ENCODE measurements around the gene DOHH. TPM values are rescaled to one million over a fixed set of nuclear protein-coding genes. Genes with fewer than 3 reads are reported as not detected.

The DOHH gene
- total and polyA plus RNA-seq, 9 of the 15 experiments (the other 6 are each of a cell fraction or from before 2014, with no cell fraction given), result 0.14 to 47.2 (median 5.1) TPM

GRCh38 chr19:3468211-3468610 lies 32.3 kb downstream of the DOHH start (continued):
- no peak for TF ChIP-seq TAF9B (IDR thresholded peaks at IDR 0.05; ENCODE audit: partially characterized antibody)
- no peak for TF ChIP-seq MYC (IDR thresholded peaks at IDR 0.05; ENCODE audit: low read depth, low read length)
- no peak for TF ChIP-seq MYC (CRISPR knock-in tag; IDR thresholded peaks at IDR 0.05; ENCODE audit: borderline replicate concordance, low read depth)
- TF ChIP-seq TBL1XR1 (IDR thresholded peaks at IDR 0.05; ENCODE audit: low read length in 2 of 2), result no peak
- TF ChIP-seq ZNF121 (CRISPR knock-in tag; conservative IDR thresholded peaks at IDR 0.05), result no peak
- TF ChIP-seq MIER1 (IDR thresholded peaks at IDR 0.05; ENCODE audit: low read depth), result no peak
- no peak for TF ChIP-seq KDM2B (CRISPR knock-in tag; IDR thresholded peaks at IDR 0.05)
- no peak for TF ChIP-seq ARNT (IDR thresholded peaks at IDR 0.05)
- no peak for TF ChIP-seq MTA3 (IDR thresholded peaks at IDR 0.05; ENCODE audit: borderline replicate concordance)
- 0 out of 2 replicates have a peak, but pooled peaks have one; percentile 56 for TF ChIP-seq SUPT5H (IDR thresholded peaks at IDR 0.05)

GRCh38 chr19:3467437-3468198 lies 32.9 kb downstream of the DOHH start:
- no peaks in the 10 kb centered on the region for H3K79me2 ChIP-seq (ENCODE audit: control insufficient read depth, insufficient read depth, low read length)
- peaks cover 0 to 37% of the 10 kb centered on the region in 2 experiments; a peak in 2 of 5 replicates for H3K4me1 ChIP-seq (replicated peaks in 1 of 2; ENCODE audit: control insufficient read depth in 2 of 2, insufficient read depth in 2 of 2, low read length in 2 of 2)
- H3K9ac ChIP-seq (ENCODE audit: insufficient read depth in 1 of 2, low read depth in 2 of 2, low read length in 2 of 2), result no peak overlapping the region
- FAIRE-seq (no peak), DNase-seq (ENCODE audit: extremely low read depth in 1 of 4, low spot score in 3 of 4) (peak in 2 of 4 experiments; percentile 17 to 54), ATAC-seq (no peak)
- no peaks in the 10 kb centered on the region for H3K27me3 ChIP-seq (ENCODE audit: control insufficient read depth in 2 of 2, insufficient read depth in 2 of 2, low read length in 2 of 2)
- no peak overlapping the region for H3K27ac ChIP-seq (ENCODE audit: extremely low read depth, low read depth, low read length)
- in situ Hi-C loops (cut with MboI) (no loop called here), intact Hi-C loops (cut with micrococcal nuclease) (no loop called here)
- WGBS (ENCODE audit: insufficient coverage, low coverage, missing lambda C conversion rate), result 87% methylated on average over 9 of the region's 10 CpGs
- ChIA-PET POLR2A (no interaction called here), CTCF (ENCODE audit: low intra/inter-chr PET ratio) (no interaction called here)
- H3K36me3 ChIP-seq (ENCODE audit: control insufficient read depth, insufficient read depth, low read length), result peaks cover 13% of the 10 kb centered on the region; the same call in 1 of the 3 replicates
- no peak overlapping the region for H2AFZ ChIP-seq (ENCODE audit: low read depth, low read length)
- no peak overlapping the region for H3K4me2 ChIP-seq (ENCODE audit: insufficient read depth, low read length)
- no peaks in the 10 kb centered on the region for H4K20me1 ChIP-seq (replicated peaks; ENCODE audit: control insufficient read depth, insufficient read depth, low read length)
- peaks cover 7% of the 10 kb centered on the region for H3K9me3 ChIP-seq (replicated peaks; ENCODE audit: control insufficient read depth, insufficient read depth, low read depth, low read length)
- no peaks in the 10 kb centered on the region for H3K9me1 ChIP-seq (ENCODE audit: control insufficient read depth, insufficient read depth, low read length)
- BruUV-seq (replicated peaks), result no TSS peak
- no peak overlapping the region for H3K4me3 ChIP-seq
- TF ChIP-seq GABPB1 (CRISPR knock-in tag; IDR thresholded peaks at IDR 0.05), result no peak
- peak; percentile 51; the same call in 1 of the 2 replicates for TF ChIP-seq CBX1 (IDR thresholded peaks at IDR 0.05; ENCODE audit: low read depth)
- TF ChIP-seq ZNF124 (CRISPR knock-in tag; IDR thresholded peaks at IDR 0.05), result no peak
- TF ChIP-seq EP400 (IDR thresholded peaks at IDR 0.05), result no peak
- TF ChIP-seq POLR2A (conservative IDR thresholded peaks at IDR 0.05), result 0 out of 2 replicates have a peak, but pooled peaks have one; percentile 46
- TF ChIP-seq DMBX1 (CRISPR knock-in tag; IDR thresholded peaks at IDR 0.05; ENCODE audit: borderline replicate concordance), result no peak
- TF ChIP-seq ZNF76 (CRISPR knock-in tag; IDR thresholded peaks at IDR 0.05; ENCODE audit: borderline replicate concordance), result no peak
- no peak for TF ChIP-seq POLR2AphosphoS5 (IDR thresholded peaks at IDR 0.05; ENCODE audit: control insufficient read depth, insufficient read depth, low read depth, low read length)
- peak; percentile 93 for TF ChIP-seq CBX5 (IDR thresholded peaks at IDR 0.05; ENCODE audit: borderline replicate concordance, low read depth)
- no peak for TF ChIP-seq NELFE (IDR thresholded peaks at IDR 0.05; ENCODE audit: insufficient read depth, insufficient read length)
- no peak for TF ChIP-seq IRF9 (tag; IDR thresholded peaks at IDR 0.05)
- no peak for TF ChIP-seq LEF1 (IDR thresholded peaks at IDR 0.05)
- no peak for TF ChIP-seq ARHGAP35 (IDR thresholded peaks at IDR 0.05; ENCODE audit: partially characterized antibody)
- peak; percentile 62 for TF ChIP-seq CREM (IDR thresholded peaks at IDR 0.05; ENCODE audit: low read depth)
- TF ChIP-seq RBM15 (IDR thresholded peaks at IDR 0.05; ENCODE audit: insufficient read depth, low read length), result no peak
